Activated CD8-positive, alpha-beta memory T cell treated with anti-CD3 and anti-CD28 coated beads, Interleukin-2, amount 50 U/mL, for 4 hours (primary cell): ENCODE results near the gene PTPRO.

Experiments used
- DNase-seq: peaks from one replicate; pipeline ENCODE4 v3.0.0-alpha.2; 2020

PTPRO gene

GRCh38 chr12:15322164-15323061, at the start of gene PTPRO:
PTPRO (plus strand) TSS chr12:15322508.
- no peak for DNase-seq

- DNase-seq = no peak
Measured at GRCh38 chr12:15273896-15274295, 48.4 kb upstream of the PTPRO start.

- DNase-seq = no peak
Measured at GRCh38 chr12:15274561-15274967, 47.7 kb upstream of the PTPRO start.

DNA sequence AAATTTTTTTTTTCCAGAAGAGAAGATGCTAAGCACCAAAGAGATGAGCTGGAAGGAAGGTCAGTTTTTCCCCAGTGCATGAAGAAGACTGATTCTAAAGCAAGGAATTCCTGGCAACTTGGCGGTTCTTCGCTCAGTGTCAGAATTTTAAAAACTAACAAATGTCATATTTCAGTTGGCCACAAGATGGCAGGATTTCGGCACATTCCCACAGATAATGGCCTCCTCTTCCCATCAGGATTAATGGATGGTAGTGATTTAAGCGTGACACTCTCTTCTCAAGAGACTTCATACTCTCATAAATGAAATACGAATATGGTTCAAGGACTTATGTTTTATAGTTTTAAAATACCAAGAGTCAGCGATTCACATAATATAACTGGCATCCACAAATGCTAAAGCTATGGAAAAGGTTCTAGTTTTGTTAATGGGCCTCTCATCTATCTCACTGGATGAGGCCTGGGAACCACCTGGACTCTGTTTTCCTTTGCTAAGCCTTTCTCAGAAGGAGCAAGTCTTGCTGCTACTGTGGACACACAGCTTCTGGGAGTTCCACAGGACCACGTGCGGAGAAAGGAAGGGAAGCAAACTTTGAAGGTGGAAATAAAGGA, 46.1 kb upstream of the PTPRO start:
- DNase-seq = no peak

- DNase-seq = no peak
Measured at GRCh38 chr12:15278816-15279658, 43.3 kb upstream of the PTPRO start.

GRCh38 chr12:15280930-15281329, 41.4 kb upstream of the PTPRO start:
- DNase-seq = no peak

DNA sequence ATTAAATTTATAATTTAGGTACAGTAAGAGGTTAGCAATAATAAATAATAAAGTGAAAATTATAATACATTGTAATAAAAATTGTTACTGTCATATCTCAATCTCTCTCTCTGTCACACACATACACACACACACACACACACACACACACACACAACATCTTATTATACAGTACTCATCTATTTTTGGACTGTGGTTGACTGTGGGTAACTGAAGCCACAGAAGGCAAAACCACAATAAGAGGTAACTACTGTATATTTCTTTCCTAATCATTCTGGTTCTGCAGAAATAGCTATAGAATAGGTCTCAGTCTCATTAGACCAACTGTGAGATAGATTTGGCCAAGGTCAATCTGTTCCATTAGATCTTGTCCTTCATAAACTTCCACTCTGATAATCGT, 33.1 kb upstream of the PTPRO start:
- DNase-seq = no peak

- no peak for DNase-seq
Measured at GRCh38 chr12:15293731-15294130, 28.6 kb upstream of the PTPRO start.

- DNase-seq = no peak
Measured at GRCh38 chr12:15299947-15300346, 22.4 kb upstream of the PTPRO start.

DNA sequence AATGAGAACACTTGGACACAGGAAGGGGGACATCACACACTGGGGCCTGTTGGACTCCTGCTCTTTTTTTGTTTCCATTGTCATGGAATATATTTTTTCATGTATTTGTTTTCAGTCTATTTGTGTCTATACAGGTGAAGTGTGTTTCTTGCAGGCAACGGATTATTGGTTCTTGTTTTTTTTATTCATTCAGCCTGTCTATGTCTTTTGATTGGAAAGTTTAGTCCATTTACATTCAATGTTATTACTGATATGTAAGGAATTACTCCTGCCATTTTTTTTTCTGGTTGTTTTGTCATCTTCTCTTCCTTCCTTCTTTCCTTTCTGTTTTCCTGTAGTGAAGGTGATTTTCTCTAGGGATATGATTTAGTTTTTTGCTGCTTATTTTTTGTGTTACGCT, 18.0 kb upstream of the PTPRO start:
- DNase-seq = no peak

- DNase-seq = no peak
Measured at GRCh38 chr12:15306605-15307004, 15.7 kb upstream of the PTPRO start.

DNA sequence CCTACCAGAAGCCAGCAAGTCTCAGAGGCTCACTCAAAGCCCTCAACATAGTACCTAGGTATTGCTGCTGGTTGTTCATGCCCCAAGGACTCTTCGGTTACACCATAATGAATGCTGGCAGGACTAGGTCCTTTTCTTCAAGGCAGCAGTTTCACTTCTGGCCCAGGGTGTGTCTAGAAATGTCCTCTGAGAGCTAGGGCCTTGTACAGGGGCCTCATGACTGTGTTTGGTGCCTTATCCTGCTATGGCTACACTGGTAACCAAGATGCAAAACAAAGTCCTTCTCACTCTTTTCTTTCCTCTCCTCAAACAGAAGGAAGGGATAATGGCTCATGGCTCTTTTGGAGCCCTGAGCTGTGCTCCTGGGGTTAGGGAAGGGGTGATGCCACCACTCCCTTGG, 15.2 kb upstream of the PTPRO start:
- DNase-seq = no peak

- DNase-seq = no peak
Measured at GRCh38 chr12:15318841-15319240, 3.5 kb upstream of the PTPRO start.

GRCh38 chr12:15320881-15321280, 1.4 kb upstream of the PTPRO start:
- no peak for DNase-seq

GRCh38 chr12:15323480-15323879, 1.2 kb downstream of the PTPRO start:
- DNase-seq = no peak

DNA sequence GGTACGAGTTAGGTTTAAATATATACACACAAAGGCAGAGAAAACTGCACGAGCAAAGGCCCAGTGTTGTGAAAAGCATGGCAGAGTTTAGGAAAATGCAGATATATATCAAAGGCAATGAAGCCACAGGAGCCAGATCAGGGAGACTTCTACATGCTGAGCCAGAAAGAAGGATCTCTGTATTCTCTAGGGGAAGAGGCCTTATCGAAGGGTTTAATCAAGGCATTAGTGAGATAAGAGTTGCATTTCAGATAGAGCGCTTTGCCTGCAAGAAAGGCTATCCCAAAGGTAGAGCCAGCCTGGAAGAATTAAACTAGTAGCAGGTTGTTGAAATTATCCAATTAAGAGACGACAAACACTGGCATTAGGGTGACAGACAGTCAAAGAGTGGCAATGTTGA, 7.6 kb downstream of the PTPRO start:
- no peak for DNase-seq

GRCh38 chr12:15334225-15334624, 11.9 kb downstream of the PTPRO start:
- no peak for DNase-seq

- DNase-seq = no peak
Measured at GRCh38 chr12:15335959-15336358, 13.7 kb downstream of the PTPRO start.

- no peak for DNase-seq
Measured at GRCh38 chr12:15336768-15337553, 14.7 kb downstream of the PTPRO start.

- no peak for DNase-seq
Measured at GRCh38 chr12:15341371-15341770, 19.1 kb downstream of the PTPRO start.

- DNase-seq = no peak
Measured at GRCh38 chr12:15344561-15344960, 22.3 kb downstream of the PTPRO start.

GRCh38 chr12:15346488-15346887, 24.2 kb downstream of the PTPRO start:
- DNase-seq = no peak

DNA sequence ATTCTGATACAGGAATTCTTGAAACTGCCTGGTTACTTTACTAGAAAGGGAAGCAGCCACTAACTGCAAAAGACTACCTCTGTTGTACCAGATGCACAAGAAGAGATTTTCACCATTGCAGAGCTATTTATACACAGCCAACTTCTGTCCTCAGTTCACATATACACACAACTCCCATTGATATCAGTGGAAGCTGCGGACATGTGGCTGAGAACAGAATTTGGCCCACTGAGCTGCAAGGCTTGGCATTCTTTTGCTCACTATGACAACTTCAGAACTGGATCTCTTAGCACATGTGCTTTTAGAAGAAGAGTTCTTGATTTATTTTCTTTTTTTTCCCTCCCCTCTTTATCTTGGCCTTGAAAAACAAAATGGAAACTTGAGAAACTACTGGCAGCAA, 28.3 kb downstream of the PTPRO start:
- DNase-seq = no peak
